Astrocyte (in vitro differentiated cells and primary cell): ENCODE measurements around the gene TARBP2.

ENCODE experiments used
- CTCF ChIP-seq: IDR thresholded peaks from 2 replicates; pipeline ENCODE4 v1.5.1; 2011; ENCODE audit warnings: low read depth, mild to moderate bottlenecking, inconsistent platforms, low read length, moderate library complexity; ENCODE audit not compliant: insufficient read depth
- EZH2 ChIP-seq: IDR thresholded peaks from 2 replicates; pipeline ENCODE4 v1.6.1; 2012; ENCODE audit warnings: mild to moderate bottlenecking, low read length, inconsistent platforms; ENCODE audit not compliant: insufficient read depth

DNA sequence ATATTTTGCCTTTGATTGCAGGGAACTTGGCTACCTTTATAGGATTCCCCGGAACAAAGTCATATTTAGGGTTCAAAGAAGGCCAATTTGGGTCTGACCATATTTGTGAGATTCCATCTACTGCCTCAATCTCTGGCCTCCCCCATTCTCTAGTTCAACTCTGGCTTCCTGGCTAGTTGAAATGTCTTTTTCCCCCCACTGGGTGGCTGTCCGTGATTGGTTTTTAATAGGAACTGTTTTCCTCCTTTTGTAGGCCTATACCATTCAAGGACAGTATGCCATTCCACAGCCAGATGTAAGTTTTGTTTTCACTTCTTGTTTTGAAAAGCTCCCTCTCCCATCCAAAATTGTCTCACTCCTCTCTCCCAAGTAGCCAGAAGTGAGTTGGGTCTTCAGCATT lies 35.4 kb upstream of the TARBP2 start:
- TF ChIP-seq CTCF (no peak), EZH2 (no peak)
